IMR-90 (cell line): Measurements from ENCODE around the gene EMC1.

Experiments
- CTCF ChIP-seq: conservative IDR thresholded peaks from 2 replicates; pipeline ENCODE4 v1.5.1; 2012; ENCODE audit warnings: mild to moderate bottlenecking, low read depth, low read length, improper control_type of control experiment
- POLR2A ChIP-seq: IDR thresholded peaks from 2 replicates; pipeline ENCODE4 v1.6.1; 2012; ENCODE audit warnings: mild to moderate bottlenecking, low read depth, low read length
- SMC3 ChIP-seq: fragments of 150-350 bp; IDR thresholded peaks from 2 replicates; pipeline ENCODE4 v1.6.1; 2016; ENCODE audit warnings: low read depth, mild to moderate bottlenecking, antibody characterized with exemption, low read length, moderate library complexity

DNA sequence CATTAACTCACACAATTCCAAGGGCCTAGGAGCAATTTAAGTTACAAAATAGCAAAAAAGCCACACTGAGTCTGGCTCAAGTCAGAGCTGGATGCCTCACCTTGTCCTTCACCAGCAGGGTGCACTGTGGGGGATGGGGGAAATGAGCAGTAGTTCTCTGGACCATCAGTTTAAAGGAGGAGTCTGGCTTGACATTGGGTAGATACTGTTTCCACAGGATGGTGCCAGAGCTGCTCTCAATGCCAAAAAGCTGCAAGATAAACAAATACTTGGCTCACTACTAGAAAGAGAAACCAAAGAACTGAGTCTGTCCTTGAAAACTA is 18.8 kb downstream of the EMC1 start:
- TF ChIP-seq CTCF (no peak; the same call in 1 of the 2 replicates), POLR2A (no peak), SMC3 (no peak)
